ENCODE results near the gene NT5DC1.

DNA sequence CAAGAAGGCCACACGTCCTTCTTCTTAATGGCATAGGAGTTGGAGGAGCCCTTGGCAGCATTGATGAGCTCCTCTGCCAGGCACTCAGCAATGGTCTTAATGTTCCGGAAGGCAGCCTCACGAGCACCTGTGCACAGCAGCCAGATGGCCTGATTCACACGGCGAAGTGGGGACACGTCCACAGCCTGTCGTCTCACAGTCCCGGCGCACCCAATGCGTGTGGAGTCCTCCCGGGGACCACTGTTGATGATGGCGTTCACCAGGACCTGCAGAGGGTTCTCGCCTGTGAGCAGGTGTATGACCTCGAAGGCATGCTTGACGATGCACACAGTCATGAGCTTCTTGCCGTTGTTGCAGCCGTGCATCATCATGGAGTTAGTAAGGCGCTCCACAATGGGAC, 157.9 kb downstream of the NT5DC1 start:
- TF ChIP-seq, protein P1, sequence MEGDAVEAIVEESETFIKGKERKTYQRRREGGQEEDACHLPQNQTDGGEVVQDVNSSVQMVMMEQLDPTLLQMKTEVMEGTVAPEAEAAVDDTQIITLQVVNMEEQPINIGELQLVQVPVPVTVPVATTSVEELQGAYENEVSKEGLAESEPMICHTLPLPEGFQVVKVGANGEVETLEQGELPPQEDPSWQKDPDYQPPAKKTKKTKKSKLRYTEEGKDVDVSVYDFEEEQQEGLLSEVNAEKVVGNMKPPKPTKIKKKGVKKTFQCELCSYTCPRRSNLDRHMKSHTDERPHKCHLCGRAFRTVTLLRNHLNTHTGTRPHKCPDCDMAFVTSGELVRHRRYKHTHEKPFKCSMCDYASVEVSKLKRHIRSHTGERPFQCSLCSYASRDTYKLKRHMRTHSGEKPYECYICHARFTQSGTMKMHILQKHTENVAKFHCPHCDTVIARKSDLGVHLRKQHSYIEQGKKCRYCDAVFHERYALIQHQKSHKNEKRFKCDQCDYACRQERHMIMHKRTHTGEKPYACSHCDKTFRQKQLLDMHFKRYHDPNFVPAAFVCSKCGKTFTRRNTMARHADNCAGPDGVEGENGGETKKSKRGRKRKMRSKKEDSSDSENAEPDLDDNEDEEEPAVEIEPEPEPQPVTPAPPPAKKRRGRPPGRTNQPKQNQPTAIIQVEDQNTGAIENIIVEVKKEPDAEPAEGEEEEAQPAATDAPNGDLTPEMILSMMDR (IDR thresholded peaks at IDR 0.05) = no peak
- no peak for TF ChIP-seq POLR2A (IDR thresholded peaks at IDR 0.05)

Data from body of pancreas (tissue), 4 donors.